HG02981 (cell line): ENCODE measurements around the gene TMEM255B.
"Not testable (repeated sequence)": the region's sequence is repeated elsewhere in the genome, so short reads cannot be mapped to it uniquely, and the experiment has no call there.

Experiments used
- ATAC-seq: cut with Tn5 transposase; IDR thresholded peaks from one replicate; pipeline ENCODE4 v1.9.1; 2021; ENCODE audit warnings: mild to moderate bottlenecking, moderate library complexity; ENCODE audit not compliant: unreplicated experiment

The TMEM255B gene

GRCh38 chr13:113830426-113830950 is 71.5 kb downstream of the TMEM255B start:
- not testable (repeated sequence) for ATAC-seq

- no peak for ATAC-seq
Observed at GRCh38 chr13:113831061-113831460, 72.0 kb downstream of the TMEM255B start.

- ATAC-seq, result no peak
Observed at GRCh38 chr13:113832205-113832604, 73.2 kb downstream of the TMEM255B start.

GRCh38 chr13:113832631-113833030 is 73.6 kb downstream of the TMEM255B start:
- no peak for ATAC-seq

- no peak for ATAC-seq
Observed at GRCh38 chr13:113833111-113833830, 74.2 kb downstream of the TMEM255B start.

- not testable (repeated sequence) for ATAC-seq
Observed at GRCh38 chr13:113834006-113834405, 75.0 kb downstream of the TMEM255B start.

GRCh38 chr13:113834496-113835200 is 75.6 kb downstream of the TMEM255B start:
- ATAC-seq, result no peak

- ATAC-seq, result no peak
Observed at GRCh38 chr13:113835461-113836270, 76.6 kb downstream of the TMEM255B start.

- no peak for ATAC-seq
Observed at GRCh38 chr13:113836768-113837559, 77.9 kb downstream of the TMEM255B start.

- ATAC-seq, result no peak
Observed at GRCh38 chr13:113837560-113838355, 78.7 kb downstream of the TMEM255B start.

GRCh38 chr13:113838711-113839201 is 79.7 kb downstream of the TMEM255B start:
- no peak for ATAC-seq

- no peak for ATAC-seq
Observed at GRCh38 chr13:113839536-113840204, 80.6 kb downstream of the TMEM255B start.

GRCh38 chr13:113840541-113841352 is 81.7 kb downstream of the TMEM255B start:
- no peak for ATAC-seq

GRCh38 chr13:113841353-113841650 is 82.3 kb downstream of the TMEM255B start:
- ATAC-seq, result no peak

- ATAC-seq, result no peak
Observed at GRCh38 chr13:113842336-113843062, 83.5 kb downstream of the TMEM255B start.

- no peak for ATAC-seq
Observed at GRCh38 chr13:113843063-113843654, 84.1 kb downstream of the TMEM255B start.

GRCh38 chr13:113843864-113844556 is 85.0 kb downstream of the TMEM255B start:
- no peak for ATAC-seq
